Esophagus muscularis mucosa (tissue), 3 donors: ENCODE measurements around the gene MED13L.

Experiments used
- CTCF ChIP-seq, 3 experiments: fragments of 200-600 bp in 2 of 3; fragments of 450-650 bp in 1 of 3; sonication (generic) in 2 of 3; IDR thresholded peaks; one replicate each; pipeline ENCODE4 v1.5.1; 2017 to 2019; ENCODE audit warnings: antibody characterized with exemption in 3 of 3, mild to moderate bottlenecking in 2 of 3, moderate library complexity in 1 of 3
- EP300 ChIP-seq: sonication (generic); formaldehyde crosslinking; IDR thresholded peaks from one replicate; pipeline ENCODE4 v1.6.1; 2017; ENCODE audit warnings: antibody characterized with exemption

GRCh38 chr12:116242740-116243139 lies 34.8 kb downstream of the MED13L start:
- no peak for TF ChIP-seq CTCF (IDR thresholded peaks at IDR 0.05)
- TF ChIP-seq EP300: no peak
